HCT116 (cell line): ENCODE data around the gene STK4.

Experiments used
- CTCF ChIP-seq, 3 experiments: fragments of 200-600 bp in 1 of 3; sonication (generic) in 1 of 3; IDR thresholded peaks in 2 of 3; conservative IDR thresholded peaks in 1 of 3; 2 replicates each; pipeline ENCODE4 v1.5.1; 2012 to 2017; ENCODE audit warnings: low read depth in 2 of 3, low read length in 2 of 3, antibody characterized with exemption in 1 of 3, borderline replicate concordance in 1 of 3, control low read depth in 1 of 3, mild to moderate bottlenecking in 1 of 3, mixed read lengths in 1 of 3, mixed run types in 1 of 3, moderate library complexity in 1 of 3; ENCODE audit not compliant: insufficient read depth in 1 of 3
- EZH2 ChIP-seq: fragments of 200-600 bp; sonication (generic); IDR thresholded peaks from 2 replicates; pipeline ENCODE4 v1.6.1; 2017; ENCODE audit warnings: antibody characterized with exemption, mixed run types
- POLR2A ChIP-seq: IDR thresholded peaks from 2 replicates; pipeline ENCODE4 v1.7.0; 2011; ENCODE audit warnings: borderline replicate concordance; ENCODE audit not compliant: insufficient read depth, insufficient read length; ENCODE audit errors: extremely low read depth
- POLR2AphosphoS5 ChIP-seq: IDR thresholded peaks from 2 replicates; pipeline ENCODE4 v1.6.1; 2011; ENCODE audit warnings: mild to moderate bottlenecking, low read depth, low read length, moderate library complexity
- REST ChIP-seq: IDR thresholded peaks from 2 replicates; pipeline ENCODE4 v1.6.1; 2012; ENCODE audit warnings: low read depth
- ZBTB33 ChIP-seq: IDR thresholded peaks from 2 replicates; pipeline ENCODE4 v1.6.1; 2011; ENCODE audit warnings: mild to moderate bottlenecking, low read length, moderate library complexity; ENCODE audit not compliant: insufficient replicate concordance; ENCODE audit errors: extremely low read depth
- ZFX ChIP-seq: fragments of 450-650 bp; IDR thresholded peaks from 2 replicates; pipeline ENCODE4 v1.6.1; 2017
- TF ChIP-seq, protein P1 (sequence below): IDR thresholded peaks from 2 replicates; pipeline ENCODE4 v1.6.1; 2012

- TF ChIP-seq ZBTB33: no peak
- no peak for TF ChIP-seq CTCF (IDR thresholded peaks at IDR 0.05 in 2 of 3, conservative IDR thresholded peaks at IDR 0.05 in 1 of 3; ENCODE audit: borderline replicate concordance in 1 of 3, insufficient read depth in 1 of 3, low read depth in 2 of 3, low read length in 2 of 3)
- TF ChIP-seq POLR2AphosphoS5: no peak
- no peak for TF ChIP-seq POLR2A
- no peak for TF ChIP-seq REST
- no peak for TF ChIP-seq ZFX
- TF ChIP-seq, protein P1, sequence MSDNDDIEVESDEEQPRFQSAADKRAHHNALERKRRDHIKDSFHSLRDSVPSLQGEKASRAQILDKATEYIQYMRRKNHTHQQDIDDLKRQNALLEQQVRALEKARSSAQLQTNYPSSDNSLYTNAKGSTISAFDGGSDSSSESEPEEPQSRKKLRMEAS: no peak
- no peak for TF ChIP-seq EZH2
These were observed 7.2 kb upstream of the STK4 start for GRCh38 chr20:44959082-44959637.
